HEK293 (cell line): ENCODE measurements around the gene MTMR3.

Experiments used
- ATF2 ChIP-seq: fragments of 450-650 bp; formaldehyde crosslinking; IDR thresholded peaks from 2 replicates; pipeline ENCODE4 v1.5.1; 2016; ENCODE audit warnings: missing biosample characterization, missing genetic modification characterization, low read depth
- CTCF ChIP-seq: fragments of 450-650 bp; formaldehyde crosslinking; IDR thresholded peaks from 2 replicates; pipeline ENCODE4 v1.5.1; 2016; ENCODE audit warnings: missing biosample characterization, missing genetic modification characterization
- FEZF1 ChIP-seq: fragments of 450-650 bp; formaldehyde crosslinking; IDR thresholded peaks from 2 replicates; pipeline ENCODE4 v1.5.1; 2016; ENCODE audit warnings: missing biosample characterization, missing genetic modification characterization
- PATZ1 ChIP-seq: fragments of 450-650 bp; formaldehyde crosslinking; IDR thresholded peaks from 2 replicates; pipeline ENCODE4 v1.5.1; 2016; ENCODE audit warnings: missing biosample characterization, missing genetic modification characterization
- PBX3 ChIP-seq: sonication (generic); formaldehyde crosslinking; IDR thresholded peaks from 2 replicates; pipeline ENCODE4 v1.8.1; 2022; ENCODE audit warnings: mild to moderate bottlenecking, moderate library complexity, missing genetic modification reagents
- REST ChIP-seq: fragments of 450-650 bp; formaldehyde crosslinking; IDR thresholded peaks from 2 replicates; pipeline ENCODE4 v1.5.1; 2016; ENCODE audit warnings: missing biosample characterization, missing genetic modification characterization
- ZNF133 ChIP-seq: fragments of 450-650 bp; formaldehyde crosslinking; IDR thresholded peaks from 2 replicates; pipeline ENCODE4 v1.5.1; 2016; ENCODE audit warnings: missing biosample characterization, missing genetic modification characterization
- ZNF146 ChIP-seq: fragments of 450-650 bp; formaldehyde crosslinking; IDR thresholded peaks from 2 replicates; pipeline ENCODE4 v1.5.1; 2016; ENCODE audit warnings: missing biosample characterization, missing genetic modification characterization
- ZNF549 ChIP-seq: fragments of 450-650 bp; IDR thresholded peaks from 2 replicates; pipeline ENCODE4 v1.5.1; 2018; ENCODE audit warnings: missing biosample characterization, missing genetic modification characterization, mild to moderate bottlenecking, inconsistent platforms, moderate library complexity
- ZNF768 ChIP-seq: fragments of 450-650 bp; formaldehyde crosslinking; IDR thresholded peaks from 2 replicates; pipeline ENCODE4 v1.5.1; 2018; ENCODE audit warnings: missing biosample characterization, mild to moderate bottlenecking, missing genetic modification characterization
- ZNF777 ChIP-seq: fragments of 450-650 bp; formaldehyde crosslinking; IDR thresholded peaks from 2 replicates; pipeline ENCODE4 v1.5.1; 2017; ENCODE audit warnings: missing biosample characterization, missing genetic modification characterization, borderline replicate concordance
- ZNF843 ChIP-seq: fragments of 450-650 bp; formaldehyde crosslinking; IDR thresholded peaks from 2 replicates; pipeline ENCODE4 v1.5.1; 2016; ENCODE audit warnings: missing biosample characterization, missing genetic modification characterization
- ZSCAN30 ChIP-seq: fragments of 450-650 bp; IDR thresholded peaks from 2 replicates; pipeline ENCODE4 v1.5.1; 2018; ENCODE audit warnings: missing biosample characterization, mild to moderate bottlenecking, missing genetic modification characterization, moderate library complexity
- ZSCAN5A ChIP-seq: fragments of 450-650 bp; formaldehyde crosslinking; IDR thresholded peaks from 2 replicates; pipeline ENCODE4 v1.5.1; 2016; ENCODE audit warnings: missing biosample characterization, missing genetic modification characterization

- TF ChIP-seq ZNF768 (tag by site-specific recombination) (no peak), PBX3 (no peak), REST (tag by site-specific recombination) (no peak), CTCF (tag by site-specific recombination) (no peak), ZNF549 (tag by site-specific recombination) (no peak), ZNF133 (no peak), PATZ1 (tag by site-specific recombination) (no peak), ZSCAN30 (tag by site-specific recombination) (no peak), ATF2 (tag by site-specific recombination) (no peak), ZNF777 (tag by site-specific recombination) (no peak), ZNF843 (tag by site-specific recombination) (no peak), ZNF146 (tag by site-specific recombination) (no peak), FEZF1 (tag by site-specific recombination) (no peak), ZSCAN5A (tag by site-specific recombination) (no peak)
These were observed 5.4 kb upstream of the MTMR3 start for GRCh38 chr22:29877620-29878019.
